NCI-H1694 (cell line): Measurements from ENCODE around the gene RBM47.
"Not testable (repeated sequence)": the region's sequence is repeated elsewhere in the genome, so short reads cannot be mapped to it uniquely, and the experiment has no call there.

ENCODE experiments used
- DNase-seq: peaks from one replicate; lab custom pipeline; 2025; lab: John Stamatoyannopoulos, UW

Gene RBM47

GRCh38 chr4:40439519-40439918, 190.1 kb downstream of the RBM47 start:
- DNase-seq = no peak

GRCh38 chr4:40438384-40439026, 191.2 kb downstream of the RBM47 start:
- DNase-seq = no peak

GRCh38 chr4:40437741-40438383, 191.8 kb downstream of the RBM47 start:
- DNase-seq = no peak

GRCh38 chr4:40435306-40435705, 194.4 kb downstream of the RBM47 start:
- not testable (repeated sequence) for DNase-seq

GRCh38 chr4:40434126-40434687, 195.5 kb downstream of the RBM47 start:
- no peak for DNase-seq

GRCh38 chr4:40432504-40432903, 197.2 kb downstream of the RBM47 start:
- no peak for DNase-seq

GRCh38 chr4:40427871-40428270, 201.8 kb downstream of the RBM47 start:
- DNase-seq = not testable (repeated sequence)

- no peak for DNase-seq
These were observed 202.5 kb downstream of the RBM47 start for GRCh38 chr4:40427128-40427527.

GRCh38 chr4:40425799-40426574, 203.7 kb downstream of the RBM47 start:
- no peak for DNase-seq

- no peak for DNase-seq
These were observed 205.9 kb downstream of the RBM47 start for GRCh38 chr4:40423735-40424134.

GRCh38 chr4:40421839-40422708, 207.6 kb downstream of the RBM47 start:
- no peak for DNase-seq

GRCh38 chr4:40419231-40419912, 210.3 kb downstream of the RBM47 start:
- no peak for DNase-seq

GRCh38 chr4:40418430-40419230, 211.0 kb downstream of the RBM47 start:
- no peak for DNase-seq

GRCh38 chr4:40417941-40418340, 211.7 kb downstream of the RBM47 start:
- DNase-seq = no peak

- DNase-seq = no peak
These were observed 215.0 kb downstream of the RBM47 start for GRCh38 chr4:40414673-40415072.

- no peak for DNase-seq
These were observed 216.5 kb downstream of the RBM47 start for GRCh38 chr4:40412866-40413795.

GRCh38 chr4:40412388-40412787, 217.3 kb downstream of the RBM47 start:
- no peak for DNase-seq

GRCh38 chr4:40409835-40410234, 219.8 kb downstream of the RBM47 start:
- no peak for DNase-seq

- DNase-seq = not testable (repeated sequence)
These were observed 222.2 kb downstream of the RBM47 start for GRCh38 chr4:40407468-40407867.
